Forelimb muscle (tissue), 1 donor: ENCODE data around the gene CCDC184. TPM values are rescaled to one million over a fixed set of nuclear protein-coding genes. Genes with fewer than 3 reads are reported as not detected.

Source experiments
- DNase-seq: peaks from one replicate; pipeline ENCODE4 v3.0.0-alpha.2; 2013; ENCODE audit warnings: low read depth
- polyA plus RNA-seq: library from polyadenylated mRNA; unstranded; fragments of 120-200 nt; gene quantifications from one replicate; pipeline ENCODE4 v1.2.1, GENCODE V29; 2013; ENCODE audit not compliant: insufficient read length

The CCDC184 gene
- polyA plus RNA-seq, 1 donor = 3.0 TPM

DNA sequence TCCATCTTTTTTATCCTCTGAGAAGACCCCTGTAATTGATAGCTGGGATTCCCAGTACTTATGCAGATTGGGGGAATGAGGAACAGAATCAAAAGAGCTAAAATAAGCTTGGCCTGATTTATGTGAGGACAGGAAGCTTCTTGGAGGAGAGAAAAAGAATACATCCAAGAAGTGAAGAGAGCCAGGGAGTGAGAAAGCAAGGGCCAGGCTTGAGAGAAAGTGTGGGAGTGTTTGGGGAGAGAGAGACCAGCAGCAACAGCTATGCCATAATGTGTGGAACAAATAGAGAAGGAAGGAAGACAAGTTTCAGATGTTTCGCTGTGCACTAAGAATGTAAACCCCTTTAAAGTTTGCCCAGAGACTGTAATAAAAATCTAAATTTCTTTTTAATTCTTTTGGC is 4.0 kb upstream of the CCDC184 start:
- no peak for DNase-seq

DNA sequence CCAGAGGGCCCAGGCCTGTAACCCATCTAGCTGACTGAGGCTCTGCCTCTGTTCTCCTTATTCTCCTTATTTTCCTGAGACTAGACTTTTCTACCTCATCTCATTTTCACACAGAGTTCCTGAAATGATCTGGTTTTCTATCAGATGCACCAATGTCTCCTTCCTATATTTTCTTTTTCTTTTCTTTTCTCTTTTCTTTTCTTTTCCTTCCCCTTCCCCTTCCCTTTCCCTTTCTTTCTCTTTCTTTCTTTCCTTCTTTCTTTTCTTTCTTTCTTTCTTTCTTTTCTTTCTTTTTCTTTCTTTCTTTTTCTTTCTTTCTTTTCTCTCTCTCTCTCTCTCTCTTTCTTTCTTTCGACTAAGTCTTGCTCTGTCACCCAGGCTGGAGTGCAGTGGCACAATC is 3.0 kb upstream of the CCDC184 start:
- DNase-seq = no peak

DNA sequence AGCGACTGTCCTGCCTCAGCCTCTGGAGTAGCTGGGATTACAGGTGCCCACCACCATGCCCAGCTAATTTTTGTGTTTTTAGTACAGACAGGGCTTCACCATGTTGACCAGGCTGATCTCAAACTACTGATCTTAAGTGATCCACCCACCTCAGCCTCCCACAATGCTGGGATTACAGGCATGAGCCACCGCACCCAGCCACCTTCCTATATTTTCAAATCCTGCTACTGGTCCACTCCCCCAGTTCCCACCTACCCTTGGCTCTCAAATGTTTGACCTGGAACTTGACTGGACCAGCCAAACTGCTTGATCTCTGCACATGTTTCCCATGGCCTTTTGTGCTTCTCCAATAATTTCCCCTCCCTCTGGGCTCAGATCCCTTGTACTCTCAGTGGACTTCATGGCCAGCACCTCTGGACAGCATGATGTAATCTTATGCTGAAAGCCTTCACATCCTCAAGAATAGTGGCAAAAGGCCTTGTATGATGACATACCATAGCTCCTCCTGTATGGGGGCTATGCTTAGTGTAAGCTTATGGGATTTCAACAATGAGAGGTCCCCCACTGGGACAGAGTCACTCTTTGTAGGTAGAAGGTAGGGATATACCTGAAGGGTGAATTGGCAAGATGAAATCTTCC is 2.5 kb upstream of the CCDC184 start:
- DNase-seq = no peak

DNA sequence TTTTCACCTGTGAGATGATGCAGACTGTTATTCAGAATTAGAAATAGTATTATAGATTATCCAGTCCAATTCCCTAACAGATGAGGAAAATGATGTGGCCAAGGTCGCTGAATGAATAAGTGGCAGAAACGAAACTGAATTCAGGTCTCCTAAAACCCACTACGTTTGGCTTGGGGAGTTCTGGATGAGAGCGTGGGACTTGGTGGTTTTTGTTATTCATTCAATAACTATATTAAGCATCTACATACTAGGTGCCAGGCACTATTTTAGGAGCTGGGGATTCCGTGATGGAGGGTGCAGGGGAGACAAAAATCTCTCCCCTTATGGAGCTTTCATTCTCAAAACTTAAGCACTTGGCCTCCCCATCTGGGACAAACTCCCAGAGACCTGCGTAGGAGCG is 813 bp upstream of the CCDC184 start:
- DNase-seq = no peak

DNA sequence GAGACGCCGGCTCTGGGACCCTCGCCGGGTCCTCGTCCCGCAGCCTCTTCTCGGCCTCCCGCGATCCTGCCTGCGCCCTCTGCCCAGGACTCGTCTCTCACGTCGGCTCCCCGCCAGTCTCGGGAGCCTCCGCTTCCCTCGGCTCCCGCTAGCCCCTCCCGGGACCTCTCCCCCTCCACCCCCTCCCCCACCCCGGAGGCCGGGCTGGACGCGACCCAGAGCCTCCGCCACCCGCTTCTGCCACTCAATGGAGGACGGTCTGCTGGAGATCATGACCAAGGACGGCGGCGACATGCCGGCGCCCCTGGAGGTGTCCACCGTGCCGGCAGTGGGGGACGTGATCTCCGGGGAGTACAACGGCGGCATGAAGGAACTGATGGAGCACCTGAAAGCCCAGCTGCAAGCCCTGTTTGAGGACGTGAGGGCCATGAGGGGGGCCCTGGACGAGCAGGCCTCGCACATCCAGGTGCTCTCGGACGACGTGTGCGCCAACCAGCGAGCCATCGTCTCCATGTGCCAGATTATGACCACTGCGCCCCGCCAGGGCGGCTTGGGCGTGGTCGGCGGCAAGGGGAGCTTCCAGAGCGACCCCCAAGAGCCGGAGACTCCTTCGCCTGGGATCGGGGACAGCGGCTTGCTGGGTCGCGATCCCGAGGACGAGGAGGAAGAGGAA is 568 bp downstream of the CCDC184 start:
- DNase-seq = no peak

DNA sequence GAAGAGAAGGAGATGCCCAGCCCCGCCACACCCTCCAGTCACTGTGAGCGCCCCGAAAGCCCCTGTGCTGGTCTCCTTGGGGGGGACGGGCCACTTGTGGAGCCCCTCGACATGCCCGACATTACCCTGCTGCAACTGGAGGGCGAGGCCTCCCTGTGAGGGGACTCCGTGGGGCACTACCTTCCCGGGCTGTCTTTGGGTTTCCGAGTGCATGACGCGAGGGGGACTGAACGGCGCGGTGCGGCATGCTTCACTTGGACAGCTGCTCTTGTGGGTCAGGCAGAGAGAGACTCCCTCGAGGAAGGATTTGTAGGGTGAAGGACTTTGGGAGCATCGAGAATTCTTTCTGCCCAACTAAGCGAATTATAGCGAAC is 1.1 kb downstream of the CCDC184 start:
- no peak for DNase-seq

DNA sequence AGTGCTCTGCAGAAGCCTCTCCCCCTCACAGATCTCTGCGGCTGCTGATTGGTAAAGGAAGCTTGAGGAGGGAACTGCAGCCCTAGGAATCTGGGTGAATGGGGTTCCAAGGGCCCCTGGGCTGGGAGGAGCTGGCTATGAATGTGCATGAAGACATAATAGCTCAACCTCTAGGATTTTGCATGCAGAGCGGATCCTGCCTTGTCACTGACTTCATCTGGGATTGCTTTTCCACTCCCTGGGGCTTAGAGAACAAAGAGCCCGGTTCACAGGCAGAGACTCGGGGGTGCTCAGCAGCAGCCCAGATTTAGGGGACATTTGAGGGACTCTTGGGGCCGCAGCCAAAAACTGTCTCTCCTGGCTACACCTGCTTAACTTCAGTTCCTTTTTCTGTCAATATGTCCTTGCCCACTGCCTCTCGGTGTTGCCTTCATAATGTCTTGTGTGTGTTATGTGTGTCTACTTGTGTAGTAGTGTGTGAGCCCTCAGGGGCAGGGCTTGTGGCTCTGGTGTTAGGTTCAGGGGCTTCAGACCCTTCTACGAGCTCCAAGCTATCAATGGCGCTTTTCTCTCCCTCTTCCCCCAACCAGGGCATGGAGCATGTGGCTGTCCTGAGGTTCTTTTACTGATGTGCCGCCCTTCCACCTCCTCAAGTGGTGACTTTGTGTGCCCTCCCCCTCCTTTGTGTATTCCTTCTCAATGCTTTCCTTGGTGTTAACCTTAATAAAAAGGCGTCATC is 1.9 kb downstream of the CCDC184 start:
- no peak for DNase-seq

DNA sequence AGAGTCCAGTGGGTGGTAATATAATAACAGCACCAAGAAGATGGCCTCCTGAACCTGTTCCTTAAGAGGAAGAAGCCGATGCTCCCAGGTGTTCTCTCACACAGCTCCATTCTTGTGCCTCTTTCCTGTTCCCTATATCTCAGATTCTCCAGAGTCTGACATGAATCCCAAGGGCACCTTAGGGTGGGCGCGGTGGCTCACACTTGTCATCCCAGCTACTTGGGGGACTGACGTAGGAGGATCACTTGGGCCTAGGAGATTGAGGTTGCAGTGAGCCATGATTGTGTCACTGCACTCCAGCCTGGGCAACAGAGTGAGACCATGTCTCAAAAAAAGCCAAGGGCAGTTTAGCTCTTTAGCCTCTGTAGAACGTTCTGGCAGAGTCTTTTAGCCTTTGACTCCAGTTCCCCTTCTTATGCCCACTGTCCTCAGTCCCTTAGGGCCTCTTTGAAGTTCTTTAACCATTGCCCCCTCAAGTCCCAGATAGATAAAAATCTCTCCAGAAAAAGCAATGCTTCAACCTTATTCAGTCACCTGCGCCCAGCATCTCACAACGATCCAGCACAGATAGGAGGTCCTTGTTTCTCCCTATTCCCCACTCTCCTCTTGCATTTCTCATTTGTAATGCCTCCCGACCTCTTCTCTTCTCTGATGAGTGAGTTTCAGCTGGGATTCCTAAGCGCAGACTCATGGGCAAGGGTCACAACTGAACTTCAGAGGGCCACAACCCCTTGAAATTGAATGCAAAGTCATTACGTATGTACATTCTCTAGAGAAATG is 4.7 kb downstream of the CCDC184 start:
- DNase-seq = no peak

DNA sequence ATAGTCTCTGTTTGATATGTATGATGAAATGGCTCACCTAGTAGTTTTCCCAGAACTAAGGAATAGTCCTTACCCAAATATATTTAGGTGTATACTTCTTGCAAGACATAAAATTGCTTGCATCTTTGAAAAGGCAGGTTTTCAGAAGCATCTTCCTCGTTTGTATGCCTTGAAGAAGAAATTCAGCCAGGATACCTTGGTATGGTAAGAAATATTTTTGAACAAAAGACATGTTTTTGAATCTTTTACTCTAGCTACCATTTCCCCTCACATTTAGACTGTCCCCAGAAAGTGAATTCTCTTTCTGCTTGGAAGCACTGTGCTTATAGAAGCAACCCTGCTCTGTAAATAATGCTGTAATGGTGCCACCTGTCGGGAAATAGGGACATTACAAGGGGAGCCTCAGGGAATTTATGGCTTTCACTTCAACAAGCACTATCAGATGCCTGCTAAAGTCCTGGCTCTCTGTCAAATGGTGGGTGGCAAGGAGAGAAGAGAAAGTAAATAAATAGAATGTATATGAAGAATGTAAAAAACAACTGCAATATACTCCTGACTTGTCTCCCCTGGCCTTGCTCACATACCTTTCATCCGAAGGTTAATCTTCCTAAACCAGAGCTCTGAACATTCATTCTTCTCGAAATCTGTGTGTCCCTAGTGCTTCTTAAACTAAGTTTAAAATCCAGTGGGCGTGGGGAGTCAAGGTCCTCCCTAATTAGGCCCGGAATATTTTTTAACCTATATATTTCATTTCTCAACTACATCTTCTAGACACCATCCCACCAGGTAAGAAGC is 6.1 kb downstream of the CCDC184 start:
- no peak for DNase-seq

DNA sequence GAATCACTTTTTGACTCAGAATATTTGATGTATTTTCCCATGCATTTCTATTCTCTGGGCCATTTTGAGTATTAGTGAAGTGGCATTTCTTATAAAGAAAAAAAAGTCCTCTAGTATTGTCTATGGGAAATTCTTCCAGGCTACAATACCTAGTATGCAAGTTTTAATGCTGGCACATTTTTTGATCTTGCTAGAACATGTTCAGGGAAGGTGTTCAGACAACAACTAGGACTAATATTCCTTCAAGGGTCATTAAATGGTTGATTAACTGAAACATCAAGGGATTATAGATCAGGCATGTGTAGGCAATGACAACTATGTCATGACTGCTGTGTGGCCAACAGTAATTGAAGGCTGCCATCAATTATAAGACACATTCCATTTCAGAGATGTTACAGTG is 7.7 kb downstream of the CCDC184 start:
- no peak for DNase-seq

DNA sequence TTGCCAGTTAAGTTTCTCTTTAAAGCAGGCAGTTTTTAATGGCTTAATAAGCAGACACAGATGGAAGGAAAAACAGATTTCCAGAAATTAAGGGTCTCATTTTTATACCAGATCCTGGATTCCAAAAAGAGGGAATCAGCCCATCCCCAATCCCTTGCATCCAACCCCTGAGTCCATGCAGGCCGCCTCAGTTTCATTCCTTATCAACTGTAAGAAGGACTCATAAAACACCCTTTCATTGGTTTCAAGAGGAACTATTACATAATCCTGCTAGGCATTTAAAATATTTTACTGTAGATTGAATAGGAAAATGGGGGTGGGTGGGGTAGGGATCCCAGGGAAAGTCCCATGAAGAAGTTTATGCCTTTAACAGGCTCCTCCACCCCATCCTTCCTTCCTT is 9.4 kb downstream of the CCDC184 start:
- no peak for DNase-seq

DNA sequence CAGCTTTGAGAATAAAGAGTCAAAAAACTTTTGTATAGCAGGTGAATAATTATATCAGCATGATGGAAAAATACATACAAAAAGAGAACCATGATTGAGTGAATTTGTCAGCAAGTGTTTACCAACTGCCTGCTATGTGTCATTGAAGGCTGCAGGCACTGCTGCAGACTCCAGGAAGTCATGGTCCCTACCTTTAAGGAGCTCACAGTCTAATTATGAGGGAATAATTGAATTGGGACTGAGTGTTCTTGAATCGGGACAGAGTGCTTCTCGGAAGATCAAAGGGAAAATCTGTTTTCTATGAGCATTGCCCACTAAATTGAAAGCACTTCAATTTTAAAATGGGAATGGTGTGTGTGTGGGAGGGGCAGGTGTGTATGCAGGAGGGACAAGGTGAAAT is 10.2 kb downstream of the CCDC184 start:
- no peak for DNase-seq

DNA sequence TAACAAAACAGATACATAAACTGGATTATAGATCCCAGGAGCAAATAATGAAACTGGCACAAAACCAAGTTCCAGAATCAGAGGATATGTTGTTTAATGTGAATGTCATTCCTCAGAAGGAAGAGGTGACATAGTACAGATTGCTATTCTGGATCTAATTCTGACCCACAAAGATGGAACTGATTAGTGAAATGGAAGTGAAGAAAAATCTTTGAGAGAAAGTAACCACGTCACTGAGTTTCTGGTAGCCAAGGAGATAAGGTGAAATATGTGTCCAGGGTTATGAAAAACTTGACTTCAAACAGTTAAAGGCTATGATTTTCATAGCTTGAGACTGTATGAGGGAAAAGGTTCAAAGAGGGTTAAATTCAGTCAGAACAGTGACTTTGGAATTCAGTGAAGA is 11.4 kb downstream of the CCDC184 start:
- no peak for DNase-seq

DNA sequence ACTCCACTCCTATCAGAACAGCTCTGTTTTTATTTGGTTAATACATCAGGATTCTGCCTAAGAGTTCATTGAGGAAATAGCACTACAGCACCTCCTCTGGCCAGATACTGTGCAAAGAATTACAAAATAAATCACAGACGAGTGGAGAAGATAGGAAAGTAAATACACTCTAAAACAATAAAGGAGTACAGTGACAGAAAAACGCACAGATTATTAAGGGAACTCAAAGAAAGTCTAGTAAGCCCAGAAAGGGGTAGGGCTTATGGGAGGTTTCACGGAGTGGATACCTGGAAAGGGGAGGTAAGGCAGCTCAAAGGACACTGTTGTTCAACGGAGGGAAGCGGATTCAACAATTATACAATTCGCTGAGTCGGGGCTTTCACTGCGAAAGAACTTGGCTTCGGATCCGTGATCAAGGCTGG is 14.1 kb downstream of the CCDC184 start:
- no peak for DNase-seq

DNA sequence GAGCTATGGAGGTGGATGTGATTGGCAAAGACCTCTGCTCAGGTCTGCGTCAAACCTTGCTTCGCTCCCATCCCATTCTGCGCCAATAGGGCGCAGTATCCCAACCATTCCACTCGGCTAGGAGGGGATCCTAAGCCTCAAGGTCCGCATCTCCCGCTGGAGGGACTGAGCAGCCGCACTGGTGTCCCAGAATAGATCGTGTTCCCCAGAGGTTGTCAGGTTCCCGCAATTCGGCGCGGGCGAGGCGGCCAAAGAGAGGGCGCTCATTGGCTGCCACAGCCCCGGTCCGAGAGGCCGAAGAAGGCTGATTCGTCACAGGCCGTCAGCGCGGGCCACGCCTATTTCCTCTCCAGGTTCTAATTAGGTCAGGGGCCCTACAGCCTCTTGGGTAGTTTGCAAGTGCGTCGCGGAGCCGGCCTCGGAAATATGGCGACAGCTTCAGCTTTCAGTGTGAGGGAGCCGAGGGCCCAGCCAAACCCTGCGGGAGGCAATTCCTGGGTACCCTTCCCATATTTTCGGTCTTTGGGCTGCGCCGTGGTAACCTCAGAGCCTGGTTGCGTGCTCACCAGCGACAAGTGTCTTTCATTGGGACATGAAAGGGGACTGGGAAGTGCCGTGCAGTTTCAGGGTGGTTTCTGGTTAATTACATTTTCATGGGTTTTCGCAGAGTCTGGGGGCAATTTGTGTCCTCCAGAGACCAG is 14.7 kb downstream of the CCDC184 start:
- DNase-seq = peak; percentile 71

DNA sequence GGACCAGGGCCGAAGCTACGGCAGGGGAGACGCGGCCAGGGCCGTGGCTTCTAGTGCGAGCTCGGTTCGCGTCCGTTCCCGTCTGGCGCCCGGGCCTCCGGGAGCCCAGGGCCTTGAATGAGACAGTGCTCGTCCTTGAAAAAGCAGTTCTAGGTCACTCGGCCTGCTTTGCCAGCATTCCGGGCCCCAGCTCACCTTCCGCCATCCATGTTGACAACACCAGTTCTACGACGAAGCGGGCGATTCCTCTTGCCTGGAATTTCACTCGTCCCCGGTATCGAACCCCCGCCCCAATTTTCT is 15.2 kb downstream of the CCDC184 start:
- no peak for DNase-seq

DNA sequence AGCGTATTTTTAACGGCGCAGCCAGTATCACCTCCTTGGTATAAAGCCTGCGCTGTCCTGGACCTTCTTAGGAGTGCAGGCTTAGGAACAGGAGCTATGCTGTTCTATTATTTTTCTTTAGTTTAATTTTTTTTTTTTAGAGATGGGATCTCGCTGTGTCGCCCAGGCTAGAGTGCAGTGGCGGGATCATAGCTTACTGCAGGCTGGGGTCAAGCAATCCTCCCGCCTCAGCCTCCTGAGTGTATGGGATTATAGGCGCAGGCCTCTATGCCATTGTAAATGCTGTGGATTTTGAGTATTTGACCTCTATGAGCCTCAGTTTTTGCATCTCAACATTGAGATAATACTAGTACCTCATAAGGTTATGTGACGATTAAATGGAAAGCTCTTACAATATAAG is 15.5 kb downstream of the CCDC184 start:
- no peak for DNase-seq

DNA sequence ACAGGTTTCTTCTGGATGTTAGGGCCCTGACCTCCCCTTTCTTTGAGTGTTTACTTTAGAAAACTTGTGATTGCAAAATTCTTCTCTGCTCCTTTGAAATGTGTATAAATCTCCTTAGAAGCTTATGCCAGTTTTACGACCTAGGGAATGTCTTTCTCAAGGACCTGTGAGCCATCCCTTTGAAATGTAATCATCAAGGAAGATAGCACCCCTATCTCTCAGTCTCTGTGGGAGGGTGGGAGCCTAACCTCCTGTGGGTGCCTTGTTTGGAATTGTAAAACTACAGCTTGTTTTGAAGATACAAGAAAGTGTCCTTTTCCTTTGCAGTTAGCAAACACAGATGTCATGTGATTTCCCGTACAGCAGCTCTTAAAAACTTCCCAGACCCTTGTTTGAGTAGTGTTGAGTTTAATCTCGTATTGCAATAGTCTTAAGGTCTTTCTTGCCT is 16.4 kb downstream of the CCDC184 start:
- DNase-seq = no peak

DNA sequence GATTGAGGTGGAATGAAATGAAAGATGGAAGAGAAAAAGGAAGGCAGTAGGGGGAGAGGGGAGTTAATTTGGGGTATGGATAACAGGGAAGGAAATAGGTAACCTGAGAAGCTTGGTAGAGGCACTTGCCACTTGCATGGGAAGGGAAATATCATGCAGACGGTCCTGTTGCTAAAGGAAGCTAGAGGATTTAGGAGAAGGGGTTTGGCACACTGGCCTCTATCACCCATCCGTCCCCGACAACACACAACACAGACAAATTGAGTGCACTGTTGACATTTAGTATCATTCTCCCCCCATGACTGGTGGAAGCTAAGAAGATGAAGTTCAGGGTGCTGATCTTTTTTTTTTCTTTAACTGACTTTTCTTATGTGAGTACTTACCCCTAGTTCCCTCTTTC is 17.6 kb downstream of the CCDC184 start:
- no peak for DNase-seq

DNA sequence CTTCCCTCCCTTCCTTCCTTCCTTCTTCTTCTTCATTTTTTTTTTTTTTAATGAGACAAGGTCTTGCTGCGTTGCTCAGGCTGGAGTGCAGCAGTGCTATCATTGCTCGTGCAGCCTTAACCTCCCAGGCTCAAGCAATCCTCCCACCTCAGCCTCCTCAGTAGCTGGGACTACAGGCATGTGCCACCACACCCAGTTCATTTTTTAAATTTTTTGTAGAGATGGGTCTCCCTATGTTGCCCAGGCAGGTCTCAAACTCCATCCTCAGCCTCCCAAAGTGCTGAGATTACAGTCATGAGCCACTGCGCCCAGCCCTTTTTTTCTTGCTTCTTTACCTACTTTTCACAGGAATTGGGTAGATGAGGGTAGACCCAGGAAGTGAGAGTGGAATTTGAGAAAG is 18.1 kb downstream of the CCDC184 start:
- DNase-seq = no peak

DNA sequence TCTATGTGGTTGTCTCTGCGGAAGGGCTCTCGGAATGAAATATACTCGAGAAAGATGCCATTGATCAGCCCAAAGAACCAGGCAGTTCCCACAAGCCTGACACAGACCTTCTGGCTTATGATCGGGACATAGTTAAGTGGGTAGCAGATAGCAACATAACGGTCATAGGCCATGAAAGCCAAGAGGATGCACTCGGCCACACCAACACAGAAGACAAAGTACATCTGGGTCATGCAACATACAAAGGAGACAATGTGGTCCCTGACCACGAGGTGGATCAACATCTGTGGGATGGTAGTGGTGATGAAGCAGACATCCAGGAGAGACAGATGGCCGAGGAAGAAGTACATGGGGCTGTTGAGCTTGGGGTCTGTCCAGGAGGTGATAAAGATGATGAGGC is 19.3 kb downstream of the CCDC184 start:
- no peak for DNase-seq
